LoVo (cell line): ENCODE results near the gene PRAC2.

ENCODE experiments used
- DNase-seq: peaks from one replicate; pipeline ENCODE4 v3.0.0-alpha.2; 2016; ENCODE audit warnings: low spot score

The PRAC2 gene

GRCh38 chr17:48734333-48735061 is 11.5 kb downstream of the PRAC2 start:
- no peak for DNase-seq

- DNase-seq, result no peak
These were observed 12.0 kb downstream of the PRAC2 start for GRCh38 chr17:48735062-48735351.

GRCh38 chr17:48737330-48738043 is 14.5 kb downstream of the PRAC2 start:
- DNase-seq, result no peak

GRCh38 chr17:48738424-48738802 is 15.4 kb downstream of the PRAC2 start:
- no peak for DNase-seq

DNA sequence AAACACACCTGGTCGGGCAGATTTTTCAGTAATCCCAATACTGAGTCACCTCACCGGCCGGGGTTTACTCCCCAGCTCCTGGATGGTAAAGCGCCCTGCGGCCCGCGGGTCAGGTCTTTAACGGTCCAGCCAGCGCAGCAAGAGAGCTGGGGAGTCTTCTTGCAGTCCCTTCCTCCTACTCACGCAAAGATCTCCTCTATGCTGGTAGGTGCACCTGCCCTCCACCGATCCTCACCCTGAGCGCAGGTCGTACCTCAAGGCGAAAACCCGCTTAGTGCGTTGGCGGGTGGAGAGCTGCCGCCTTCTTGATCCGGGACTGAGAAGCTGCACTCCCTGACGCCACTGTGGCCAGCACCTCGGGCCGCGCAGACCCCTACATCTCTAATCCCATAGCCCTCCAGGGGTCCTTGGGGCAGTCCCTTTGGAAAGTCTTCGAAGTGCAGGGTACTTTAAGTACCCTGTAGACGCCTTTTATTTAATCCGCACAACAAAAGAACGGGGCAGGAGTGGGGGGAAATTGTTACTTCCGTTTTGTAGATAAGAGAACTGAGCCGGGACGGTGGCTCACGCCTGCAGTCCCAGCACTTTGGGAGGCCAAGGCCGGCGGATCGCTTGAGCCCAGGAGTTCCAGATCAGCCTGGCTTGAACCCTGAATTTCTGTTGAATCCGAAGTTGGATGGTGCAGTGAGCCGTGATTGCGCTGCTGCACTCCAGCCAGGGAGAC is 16.0 kb downstream of the PRAC2 start:
- DNase-seq, result no peak

DNA sequence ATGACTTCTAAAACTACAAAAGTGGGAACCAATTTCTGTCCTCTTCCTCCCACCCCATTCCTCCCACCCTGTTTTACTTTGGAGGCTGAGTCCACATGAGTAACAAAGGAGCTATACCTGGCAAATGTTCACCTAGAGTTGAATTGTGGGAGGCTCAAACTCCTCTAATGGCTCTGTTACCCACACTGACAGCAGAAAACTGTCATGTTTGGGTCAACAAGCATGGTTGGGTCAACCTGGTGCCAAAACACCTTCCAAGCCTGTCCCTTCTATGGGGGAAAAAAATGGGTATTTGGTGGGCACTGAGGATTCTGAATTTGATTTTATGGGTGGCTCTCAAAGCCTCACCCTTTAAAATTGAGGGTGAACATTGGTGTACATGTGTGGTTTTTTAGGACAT is 17.6 kb downstream of the PRAC2 start:
- no peak for DNase-seq

DNA sequence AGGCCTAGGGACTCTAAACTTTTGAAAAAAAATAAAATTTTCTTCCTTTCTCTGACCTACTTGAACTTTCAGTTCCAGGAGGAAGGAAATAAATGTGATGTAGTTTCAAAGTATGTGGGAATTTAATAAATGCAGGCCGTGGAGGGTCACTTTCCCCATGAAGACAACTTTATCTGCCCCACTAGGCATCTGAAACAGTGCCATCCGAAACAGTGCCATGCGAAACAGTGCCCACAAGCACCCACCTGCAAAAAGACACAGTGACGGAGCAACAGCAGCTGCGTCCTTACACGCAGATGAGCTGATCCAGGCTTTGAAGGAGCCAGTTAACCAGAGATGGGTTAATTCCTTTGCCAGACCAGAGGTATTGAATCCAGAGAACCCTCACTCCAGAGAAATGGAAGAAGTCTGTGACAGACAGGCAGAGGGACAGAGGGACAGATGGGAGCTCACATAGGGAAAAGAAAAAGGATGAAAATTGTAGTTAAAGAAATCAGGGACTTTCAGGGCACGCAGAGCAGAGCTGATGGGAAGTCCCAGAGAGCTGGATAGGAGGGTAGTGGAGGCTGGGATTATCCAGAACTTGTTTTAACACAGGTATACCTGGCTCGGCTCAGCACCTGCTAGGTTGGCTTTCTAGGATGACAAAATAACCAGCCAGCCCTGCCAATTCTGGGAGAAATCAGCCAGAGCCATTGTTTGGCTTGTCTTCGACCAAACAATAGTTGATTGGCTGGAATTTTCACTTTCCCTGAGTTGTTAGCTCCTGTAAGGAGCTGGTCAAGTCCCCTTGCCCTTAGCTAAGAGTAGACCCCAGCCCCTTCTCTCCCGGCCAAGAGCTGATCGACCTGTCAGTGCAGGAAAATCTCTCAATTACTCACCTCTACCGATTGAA is 22.6 kb downstream of the PRAC2 start:
- DNase-seq, result no peak

DNA sequence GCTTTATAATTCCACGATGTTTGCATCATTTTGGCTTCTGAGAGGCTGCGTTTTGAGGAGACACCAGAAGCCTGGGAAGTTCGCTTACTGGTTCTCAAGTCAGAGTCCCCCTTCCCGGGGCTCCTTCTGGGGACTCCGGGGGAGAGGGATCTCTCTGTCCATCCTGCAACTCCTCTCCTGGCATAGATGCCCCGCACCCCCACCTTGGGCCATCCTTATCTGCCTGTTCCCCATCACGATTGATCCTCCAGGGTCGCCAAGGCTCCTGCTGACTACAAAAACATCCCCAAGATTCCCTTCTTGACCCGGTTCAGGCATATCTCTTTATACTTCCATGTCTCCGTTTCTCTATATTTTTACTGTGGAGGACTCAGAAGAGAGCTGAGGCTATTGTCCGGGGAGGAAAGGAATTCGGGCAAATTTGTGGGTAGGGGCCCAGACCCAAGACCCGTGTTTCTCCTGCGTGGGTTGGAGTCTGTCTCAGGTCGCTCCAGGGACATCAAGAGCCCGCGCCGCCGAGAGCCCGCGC is 24.0 kb downstream of the PRAC2 start:
- no peak for DNase-seq

GRCh38 chr17:48747445-48748363 is 24.7 kb downstream of the PRAC2 start:
- DNase-seq, result no peak

- DNase-seq, result no peak
These were observed 26.0 kb downstream of the PRAC2 start for GRCh38 chr17:48748718-48749566.

DNA sequence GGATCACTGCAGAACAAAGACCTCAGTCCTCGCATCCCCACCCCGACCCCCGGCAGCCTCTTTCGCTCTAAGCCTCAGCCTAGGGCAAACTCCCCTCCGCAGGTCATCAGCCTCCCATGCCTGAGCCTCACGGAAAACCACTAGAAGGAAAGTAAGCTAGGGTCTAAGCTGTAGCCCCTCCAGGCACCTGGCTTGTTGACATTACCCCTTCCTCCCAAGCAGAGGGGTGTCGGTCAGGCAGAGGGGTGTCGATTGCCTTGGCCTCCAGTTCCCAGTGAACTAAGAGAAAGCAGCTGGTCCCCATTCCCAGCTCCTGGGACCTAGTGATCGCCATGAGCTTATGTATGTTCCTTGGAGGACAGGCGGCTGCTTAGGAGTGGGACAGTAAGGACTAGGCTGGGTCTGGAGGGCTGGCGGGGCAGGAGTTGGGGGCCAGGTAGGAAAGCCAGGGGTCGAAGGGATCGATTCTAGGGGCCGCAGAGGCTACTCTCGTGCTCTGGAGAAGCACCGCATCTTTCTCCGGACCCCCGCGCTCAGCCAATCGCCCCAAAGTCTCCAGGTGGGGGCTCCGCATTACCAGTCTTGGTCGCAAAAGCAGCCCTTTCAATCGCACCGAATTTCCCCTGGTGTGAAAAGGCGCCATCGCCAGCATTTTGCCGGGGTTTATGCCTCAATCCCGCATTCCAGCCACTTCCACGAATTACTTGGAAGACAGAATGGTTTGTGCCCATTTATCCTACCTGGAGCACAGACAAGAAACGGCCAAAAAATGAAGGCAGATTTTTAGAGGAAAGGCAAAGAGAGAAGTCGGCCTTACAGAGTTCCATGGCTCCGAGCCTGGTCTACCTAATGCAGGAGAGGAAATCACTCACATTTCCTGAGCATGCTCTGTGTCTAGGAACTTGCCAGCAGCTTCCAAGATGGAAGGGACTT is 26.9 kb downstream of the PRAC2 start:
- no peak for DNase-seq

GRCh38 chr17:48751172-48751571 is 28.2 kb downstream of the PRAC2 start:
- DNase-seq, result no peak

- no peak for DNase-seq
These were observed 28.9 kb downstream of the PRAC2 start for GRCh38 chr17:48751733-48752398.

- no peak for DNase-seq
These were observed 29.7 kb downstream of the PRAC2 start for GRCh38 chr17:48752399-48753288.

- DNase-seq, result no peak
These were observed 31.0 kb downstream of the PRAC2 start for GRCh38 chr17:48753794-48754499.

GRCh38 chr17:48754500-48755261 is 31.7 kb downstream of the PRAC2 start:
- DNase-seq, result no peak
